ENCODE measurements around the gene SLC12A7.

GRCh38 chr5:1141834-1142233 lies 30.0 kb upstream of the SLC12A7 start:
- TF ChIP-seq CTCF (conservative IDR thresholded peaks at IDR 0.05; ENCODE audit: low read depth, low read length) (no peak), EZH2 (IDR thresholded peaks at IDR 0.05; ENCODE audit: low read length, unreplicated experiment) (no peak), EZH2phosphoT487 (IDR thresholded peaks at IDR 0.05; ENCODE audit: borderline replicate concordance, low read length) (no peak)

Data from PC-3 (cell line).